HG02759 (cell line): ENCODE measurements around the gene TMEM139.

Source experiments
- ATAC-seq: cut with Tn5 transposase; IDR thresholded peaks from one replicate; pipeline ENCODE4 v1.9.1; 2021; ENCODE audit warnings: mild to moderate bottlenecking, moderate library complexity; ENCODE audit not compliant: unreplicated experiment

The TMEM139 gene

GRCh38 chr7:143284591-143285469 is at the start of gene TMEM139:
TMEM139 (plus strand) TSS chr7:143284958; CDS start chr7:143285958, 1,000 bp downstream.
- ATAC-seq = no peak

GRCh38 chr7:143235561-143235960 is 49.2 kb upstream of the TMEM139 start:
- ATAC-seq = no peak

GRCh38 chr7:143236408-143236990 is 48.3 kb upstream of the TMEM139 start:
- ATAC-seq = no peak

- no peak for ATAC-seq
These were observed 47.4 kb upstream of the TMEM139 start for GRCh38 chr7:143237366-143237765.

- no peak for ATAC-seq
These were observed 46.3 kb upstream of the TMEM139 start for GRCh38 chr7:143238289-143238980.

GRCh38 chr7:143239813-143240212 is 44.9 kb upstream of the TMEM139 start:
- no peak for ATAC-seq

- peak; percentile 92 for ATAC-seq
These were observed 44.2 kb upstream of the TMEM139 start for GRCh38 chr7:143240291-143241168.

GRCh38 chr7:143242306-143242705 is 42.5 kb upstream of the TMEM139 start:
- no peak for ATAC-seq

GRCh38 chr7:143243111-143243510 is 41.6 kb upstream of the TMEM139 start:
- no peak for ATAC-seq

- no peak for ATAC-seq
These were observed 41.1 kb upstream of the TMEM139 start for GRCh38 chr7:143243614-143244013.

- no peak for ATAC-seq
These were observed 40.4 kb upstream of the TMEM139 start for GRCh38 chr7:143244321-143244720.

GRCh38 chr7:143245123-143245522 is 39.6 kb upstream of the TMEM139 start:
- ATAC-seq = no peak

GRCh38 chr7:143247372-143247771 is 37.4 kb upstream of the TMEM139 start:
- no peak for ATAC-seq

- no peak for ATAC-seq
These were observed 35.9 kb upstream of the TMEM139 start for GRCh38 chr7:143248761-143249354.

GRCh38 chr7:143250199-143250598 is 34.6 kb upstream of the TMEM139 start:
- ATAC-seq = no peak

- no peak for ATAC-seq
These were observed 33.9 kb upstream of the TMEM139 start for GRCh38 chr7:143250822-143251221.

GRCh38 chr7:143252006-143252405 is 32.8 kb upstream of the TMEM139 start:
- no peak for ATAC-seq

GRCh38 chr7:143255564-143255963 is 29.2 kb upstream of the TMEM139 start:
- no peak for ATAC-seq

GRCh38 chr7:143256325-143256724 is 28.4 kb upstream of the TMEM139 start:
- no peak for ATAC-seq

GRCh38 chr7:143256932-143257331 is 27.8 kb upstream of the TMEM139 start:
- peak; percentile 68 for ATAC-seq
